K562 (cell line): ENCODE results near the gene EPB42. TPM values are rescaled to one million over a fixed set of nuclear protein-coding genes. Genes with fewer than 3 reads are reported as not detected.

Experiments used
- ATAC-seq: fragments of 200-7000 bp; cut with Tn5 transposase; 3 replicates; pipeline ENCODE4 v1.9.1; 2020; ENCODE audit warnings: moderate library complexity
- BruUV-seq: library from RNA; stranded (reverse); fragments of 400-500 nt; replicated peaks from 2 replicates; lab custom pipeline; 2021; lab: Mats Ljungman, UMichigan
- CTCF ChIA-PET: fragments of 300-600 bp; formaldehyde crosslinking; extraction: SDS; loops from one replicate; lab custom pipeline; 2021; ENCODE audit warnings: low intra/inter-chr PET ratio; lab: Yijun Ruan, JAX
- POLR2A ChIA-PET: fragments of 300-600, 350-650 bp; sonication (Branson Sonifier 250); formaldehyde crosslinking; extraction: SDS; loops from one replicate; lab custom pipeline; 2021; ENCODE audit warnings: antibody characterized with exemption, inconsistent platforms; lab: Yijun Ruan, JAX
- DNase-seq, 4 experiments: peaks; one replicate each; pipeline versions ENCODE4 v3.0.0 to v3.0.0-alpha.2; 2011 to 2018; ENCODE audit warnings: low spot score in 3 of 4, mixed read lengths in 3 of 4; ENCODE audit errors: extremely low read depth in 1 of 4
- FAIRE-seq: peaks from 2 replicates; lab custom pipeline; 2011; peaks lifted over from hg19 to GRCh38; lab: Jason Lieb, UNC
- H2AFZ ChIP-seq: 2 replicates; pipeline ENCODE4 v1.6.0; 2011; ENCODE audit warnings: low read depth, low read length, control low read depth, inconsistent platforms
- H3K27ac ChIP-seq: fragments of 200-600 bp; 3 replicates; pipeline ENCODE4 v1.8.0; 2011; ENCODE audit warnings: low read depth, mild to moderate bottlenecking, control low read depth, inconsistent platforms, low read length, moderate library complexity, mixed read lengths; ENCODE audit errors: extremely low read depth
- H3K27me3 ChIP-seq, 2 experiments: fragments of 300-600 bp in 1 of 2; 2 replicates in 1 of 2; 3 replicates in 1 of 2; pipeline versions ENCODE4 v1.6.0 to v1.8.0; 2011; ENCODE audit warnings: inconsistent platforms in 2 of 2, low read length in 2 of 2, mild to moderate bottlenecking in 1 of 2, mixed read lengths in 1 of 2, moderate library complexity in 1 of 2; ENCODE audit not compliant: control insufficient read depth in 2 of 2, insufficient read depth in 2 of 2
- H3K36me3 ChIP-seq: fragments of 300-600 bp; 3 replicates; pipeline ENCODE4 v1.8.0; 2011; ENCODE audit warnings: mild to moderate bottlenecking, low read length, inconsistent platforms; ENCODE audit not compliant: control insufficient read depth, insufficient read depth
- H3K4me1 ChIP-seq, 2 experiments: fragments of 200-600 bp in 1 of 2; replicated peaks in 1 of 2; 2 replicates in 1 of 2; 3 replicates in 1 of 2; pipeline versions ENCODE4 v1.5.1 to v1.8.0; 2011; ENCODE audit warnings: inconsistent platforms in 2 of 2, low read length in 2 of 2, mild to moderate bottlenecking in 1 of 2, mixed read lengths in 1 of 2, moderate library complexity in 1 of 2; ENCODE audit not compliant: control insufficient read depth in 2 of 2, insufficient read depth in 2 of 2
- H3K4me2 ChIP-seq: 2 replicates; pipeline ENCODE4 v1.6.1; 2011; ENCODE audit warnings: low read length, control low read depth, inconsistent platforms, mixed read lengths; ENCODE audit not compliant: insufficient read depth
- H3K4me3 ChIP-seq: fragments of 200-600 bp; sonication (generic), shearing (Covaris generic); 2 replicates; pipeline ENCODE4 v1.5.1; 2016; ENCODE audit warnings: control low read depth, inconsistent platforms
- H3K79me2 ChIP-seq: fragments of 200-600 bp; 3 replicates; pipeline ENCODE4 v1.8.0; 2011; ENCODE audit warnings: low read length, inconsistent platforms; ENCODE audit not compliant: control insufficient read depth, insufficient read depth
- H3K9ac ChIP-seq, 2 experiments: 2 replicates each; pipeline versions ENCODE4 v1.6.0 to v1.6.1; 2011; ENCODE audit warnings: low read depth in 2 of 2, low read length in 2 of 2, control low read depth in 1 of 2, inconsistent platforms in 1 of 2, mild to moderate bottlenecking in 1 of 2, mixed read lengths in 1 of 2; ENCODE audit not compliant: insufficient read depth in 1 of 2
- H3K9me1 ChIP-seq: one replicate; pipeline ENCODE4 v1.6.0; 2011; ENCODE audit warnings: inconsistent platforms, mild to moderate bottlenecking, low read length, moderate library complexity; ENCODE audit not compliant: control insufficient read depth, insufficient read depth
- H3K9me3 ChIP-seq: replicated peaks from 2 replicates; pipeline ENCODE4 v1.5.1; 2011; ENCODE audit warnings: low read depth, low read length, inconsistent platforms; ENCODE audit not compliant: control insufficient read depth, insufficient read depth
- H4K20me1 ChIP-seq: replicated peaks from 2 replicates; pipeline ENCODE4 v1.6.1; 2011; ENCODE audit warnings: low read length, inconsistent platforms, mixed read lengths; ENCODE audit not compliant: control insufficient read depth, insufficient read depth
- ARID2 ChIP-seq: fragments of 450-650 bp; IDR thresholded peaks from 2 replicates; pipeline ENCODE4 v1.6.1; 2017; ENCODE audit warnings: antibody characterized with exemption, mild to moderate bottlenecking
- BHLHE40 ChIP-seq: IDR thresholded peaks from 2 replicates; pipeline ENCODE4 v1.6.1; 2011; ENCODE audit warnings: low read length, improper control_type of control experiment
- CC2D1A ChIP-seq: fragments of 450-650 bp; IDR thresholded peaks from 2 replicates; pipeline ENCODE4 v1.6.1; 2017; ENCODE audit warnings: mild to moderate bottlenecking
- COPS2 ChIP-seq: fragments of 450-650 bp; conservative IDR thresholded peaks from 2 replicates; pipeline ENCODE4 v1.6.1; 2016; ENCODE audit warnings: mild to moderate bottlenecking, moderate library complexity
- CTBP1 ChIP-seq: fragments of 450-650 bp; IDR thresholded peaks from 2 replicates; pipeline ENCODE4 v1.6.1; 2016; ENCODE audit warnings: borderline replicate concordance
- DEAF1 ChIP-seq: fragments of 450-650 bp; formaldehyde crosslinking; IDR thresholded peaks from 2 replicates; pipeline ENCODE4 v1.4.0; 2020; ENCODE audit warnings: mild to moderate bottlenecking, moderate library complexity
- PCBP1 ChIP-seq: fragments of 200-400 bp; formaldehyde crosslinking; IDR thresholded peaks from 2 replicates; pipeline ENCODE4 v1.6.1; 2018; ENCODE audit warnings: mild to moderate bottlenecking, low read depth, low read length; ENCODE audit not compliant: poor library complexity, severe bottlenecking
- PTTG1 ChIP-seq: fragments of 450-650 bp; IDR thresholded peaks from 2 replicates; pipeline ENCODE4 v1.6.1; 2016; ENCODE audit warnings: low read depth, mild to moderate bottlenecking, missing genetic modification characterization, missing compliant biosample characterization
- SMC3 ChIP-seq: conservative IDR thresholded peaks from 2 replicates; pipeline ENCODE4 v1.6.1; 2011; ENCODE audit warnings: low read depth, low read length, improper control_type of control experiment; ENCODE audit not compliant: insufficient read depth
- STAG1 ChIP-seq: sonication (generic); formaldehyde crosslinking; IDR thresholded peaks from 2 replicates; pipeline ENCODE4 v1.5.0; 2020; ENCODE audit warnings: missing genetic modification reagents, borderline replicate concordance
- TAF15 ChIP-seq: fragments of 200-400 bp; formaldehyde crosslinking; IDR thresholded peaks from 2 replicates; pipeline ENCODE4 v1.6.1; 2017; ENCODE audit warnings: mild to moderate bottlenecking, low read depth, low read length, moderate library complexity
- ZNF263 ChIP-seq: sonication (generic); formaldehyde crosslinking; IDR thresholded peaks from 2 replicates; pipeline ENCODE4 v1.8.0; 2022; ENCODE audit warnings: mild to moderate bottlenecking, missing genetic modification reagents, borderline replicate concordance
- WGBS: fragments of 100-300 bp; shearing (Covaris generic); methylation state at CpG from one replicate; pipeline ENCODE4 v1.1.6; 2016; ENCODE audit warnings: low coverage, mixed read lengths; ENCODE audit not compliant: insufficient coverage; ENCODE audit errors: missing lambda C conversion rate; 5-methylcytosine and 5-hydroxymethylcytosine counted together
- in situ Hi-C: fragments of 300-500 bp; cut with MboI; formaldehyde crosslinking; loops from 4 replicates; pipeline ENCODE4 v1.15.0; 2018; ENCODE audit warnings: inconsistent platforms, mixed read lengths
- intact Hi-C: fragments of 100-400 bp; cut with micrococcal nuclease; formaldehyde crosslinking; loops from 2 replicates; pipeline ENCODE4 v1.14.2; 2022
- polyA plus RNA-seq, 8 experiments: library from polyadenylated mRNA; depleted of rRNA in 4 of 8; stranded (reverse) in 5 of 8; unstranded in 3 of 8; fragments of >200 nt; fragmentation: Nextera tagmentation in 2 of 8; fragmentation: Illumina TruSeq in 1 of 8; extraction: Ambion mirVana in 2 of 8; extraction: Trizol in 1 of 8; gene quantifications; 2 replicates each; pipeline versions ENCODE4 v1.2.1 to v1.2.3, GENCODE V29; 2011 to 2014; ENCODE audit warnings: inconsistent platforms in 1 of 8, missing spikeins in 1 of 8
- total RNA-seq, 7 experiments: library from RNA; depleted of rRNA in 6 of 7; stranded (reverse); fragments of >200 nt in 6 of 7; fragmentation: Illumina TruSeq in 2 of 7; extraction: Trizol in 2 of 7; gene quantifications; 2 replicates each; pipeline versions ENCODE4 v1.2.1 to v1.2.3, GENCODE V29; 2011 to 2021; ENCODE audit warnings: low replicate concordance in 1 of 7

Gene EPB42
- total and polyA plus RNA-seq, 9 of the 15 experiments (the other 6 are each of a cell fraction or from before 2014, with no cell fraction given), result 0.38 to 2.3 (median 1.4) TPM

DNA sequence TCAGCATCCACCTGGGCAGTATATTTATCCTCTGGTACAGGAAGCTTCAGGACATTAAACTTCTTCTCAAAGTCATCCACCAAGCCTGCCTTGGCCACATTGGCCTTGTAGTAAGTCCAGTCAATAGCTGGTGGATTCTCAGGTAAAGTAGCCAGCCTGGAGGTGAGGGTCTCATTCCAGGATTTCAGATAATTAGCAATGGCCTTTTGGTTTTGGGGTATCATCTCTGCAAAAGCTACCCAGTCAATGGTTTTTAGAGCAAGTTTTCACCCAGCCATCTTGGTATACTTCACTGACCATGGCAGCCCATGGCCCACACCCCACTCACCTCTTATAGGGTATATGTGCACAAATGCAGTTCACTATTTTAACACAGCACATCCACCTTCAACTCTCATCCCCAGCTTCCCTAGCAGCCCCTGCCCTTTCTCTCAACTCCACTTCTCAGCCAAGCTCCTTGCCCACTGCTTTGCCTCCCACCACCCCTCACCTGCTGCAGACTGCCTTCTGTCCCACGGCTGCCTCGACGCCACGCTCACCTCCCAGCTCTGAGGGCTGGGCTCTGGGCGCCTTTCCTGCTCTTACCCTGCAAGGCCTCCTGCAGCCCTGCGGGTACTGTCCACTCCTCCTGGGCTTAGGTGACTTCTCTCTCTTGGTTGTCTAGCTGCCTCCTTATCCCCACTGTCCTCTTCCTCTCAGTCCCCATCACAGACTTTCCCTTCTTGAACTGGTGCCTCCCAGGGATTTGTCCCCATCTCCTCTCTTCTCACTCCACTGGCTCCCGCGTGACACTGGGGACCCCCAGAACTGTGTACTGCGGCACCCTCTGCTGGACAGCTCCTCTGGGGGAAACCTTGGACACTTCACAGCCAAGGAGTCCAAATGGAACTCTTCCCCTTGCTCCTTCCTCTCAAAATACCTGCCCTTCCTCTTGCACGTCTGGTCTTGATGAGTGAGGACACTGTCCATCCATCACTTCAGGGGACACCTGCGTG, 47.6 kb upstream of the EPB42 start:
- POLR2A ChIA-PET, result interaction anchor here (0.6 to 1.1 kb wide), 5 partner anchors 8 to 56 kb away, joined by 3 to 4 read pairs (median 3); no protein-coding TSS in a partner anchor
- BruUV-seq, result no TSS peak
- ATAC-seq, result peak; percentile 93
- in situ Hi-C loops (no loop called here), intact Hi-C loops (loop anchor here (1.0 to 2.0 kb wide), 2 partner anchors 43 to 60 kb away; no protein-coding TSS in a partner anchor)
- WGBS, result 11% methylated on average over 11 of the region's 11 CpGs
- Histone ChIP-seq H3K9me3 (no peaks in the 10 kb centered on the region), H3K4me3 (no peak overlapping the region), H3K4me2 (no peak overlapping the region), H4K20me1 (no peaks in the 10 kb centered on the region), H3K36me3 (no peaks in the 10 kb centered on the region), H3K4me1 (peaks cover 0 to 7% of the 10 kb centered on the region in 2 experiments; a peak in 1 of 5 replicates), H3K27me3 (peaks cover 13 to 32% of the 10 kb centered on the region in 2 experiments; a peak in 4 of 5 replicates), H3K79me2 (no peaks in the 10 kb centered on the region), H3K27ac (no peak overlapping the region), H3K9me1 (no peaks in the 10 kb centered on the region), H3K9ac (peak overlapping the region in 1 of 2 experiments; percentile 14; a peak in 1 of 4 replicates), H2AFZ (no peak overlapping the region)
- DNase-seq, result peak in 2 of 4 experiments; percentile 49 to 64
- CTCF ChIA-PET, result interaction anchor here (0.8 to 2.2 kb wide), 4 partner anchors 43 to 564 kb away, joined by 3 to 10 read pairs (median 4); no protein-coding TSS in a partner anchor
- FAIRE-seq, result peak; percentile 83
- 0 out of 2 replicates have a peak, but pooled peaks have one; percentile 55 for TF ChIP-seq CC2D1A
- TF ChIP-seq ZNF263 (CRISPR knock-in tag), result 0 out of 2 replicates have a peak, but pooled peaks have one; percentile 14
- TF ChIP-seq SMC3, result peak; percentile 79
- no peak for TF ChIP-seq PCBP1
- 0 out of 2 replicates have a peak, but pooled peaks have one; percentile 17 for TF ChIP-seq BHLHE40
- TF ChIP-seq TAF15, result no peak
- TF ChIP-seq CTBP1, result peak; percentile 28; the same call in 1 of the 2 replicates
- TF ChIP-seq DEAF1 (CRISPR knock-in tag), result peak; percentile 41; the same call in 1 of the 2 replicates
- TF ChIP-seq PTTG1, result no peak
- TF ChIP-seq STAG1, result peak; percentile 64
- TF ChIP-seq ARID2, result peak; percentile 77; the same call in 1 of the 2 replicates
- TF ChIP-seq COPS2, result no peak
